A673 (cell line): Measurements from ENCODE around the gene ZFP42. TPM values are rescaled to one million over a fixed set of nuclear protein-coding genes. Genes with fewer than 3 reads are reported as not detected.

ENCODE experiments used
- BruUV-seq: library from RNA; stranded (reverse); fragments of 400-500 nt; replicated peaks from 2 replicates; lab custom pipeline; 2021; lab: Mats Ljungman, UMichigan
- CTCF ChIA-PET: fragments of 300-600 bp; sonication (Branson Sonifier 250); formaldehyde crosslinking; loops from one replicate; lab custom pipeline; 2022; ENCODE audit warnings: antibody characterized with exemption; lab: Charles Lee
- POLR2A ChIA-PET: fragments of 300-600 bp; sonication (Branson Sonifier 250); formaldehyde crosslinking; loops from one replicate; lab custom pipeline; 2022; ENCODE audit warnings: antibody characterized with exemption; ENCODE audit not compliant: low non-redundant PET; lab: Charles Lee
- DNase-seq: peaks from one replicate; pipeline ENCODE4 v3.0.0-alpha.2; 2015; ENCODE audit warnings: low spot score
- H3K27ac ChIP-seq: fragments of 200-600 bp; sonication (generic); 2 replicates; pipeline ENCODE4 v1.5.1; 2016; ENCODE audit warnings: mixed run types, low read depth, mild to moderate bottlenecking, mixed read lengths, antibody characterized with exemption, low read length; ENCODE audit not compliant: poor library complexity, severe bottlenecking
- H3K27me3 ChIP-seq: fragments of 200-600 bp; sonication (generic); replicated peaks from 2 replicates; pipeline ENCODE4 v1.6.1; 2017; ENCODE audit warnings: mixed run types, low read depth, mild to moderate bottlenecking, mixed read lengths, antibody characterized with exemption, low read length; ENCODE audit not compliant: insufficient read depth, poor library complexity
- H3K36me3 ChIP-seq: fragments of 200-600 bp; sonication (generic); 2 replicates; pipeline ENCODE4 v1.6.1; 2016; ENCODE audit warnings: mixed run types, mild to moderate bottlenecking, mixed read lengths, antibody characterized with exemption, low read length; ENCODE audit not compliant: insufficient read depth, poor library complexity, severe bottlenecking
- H3K4me1 ChIP-seq: fragments of 200-600 bp; sonication (generic); 2 replicates; pipeline ENCODE4 v1.6.1; 2017; ENCODE audit warnings: mixed run types, mild to moderate bottlenecking, mixed read lengths, antibody characterized with exemption, low read length; ENCODE audit not compliant: insufficient read depth, poor library complexity, severe bottlenecking
- H3K4me3 ChIP-seq: fragments of 200-600 bp; sonication (generic); 2 replicates; pipeline ENCODE4 v1.5.1; 2016; ENCODE audit warnings: low read depth, mixed run types, mild to moderate bottlenecking, mixed read lengths, low read length; ENCODE audit not compliant: poor library complexity, severe bottlenecking
- H3K9me3 ChIP-seq: fragments of 200-600 bp; sonication (generic); 2 replicates; pipeline ENCODE4 v1.6.1; 2016; ENCODE audit warnings: mixed run types, low read depth, mild to moderate bottlenecking, mixed read lengths, antibody characterized with exemption, low read length; ENCODE audit not compliant: poor library complexity, severe bottlenecking
- EZH2 ChIP-seq: fragments of 200-600 bp; sonication (generic); IDR thresholded peaks from 2 replicates; pipeline ENCODE4 v1.6.1; 2017; ENCODE audit warnings: borderline replicate concordance, low read depth, mild to moderate bottlenecking, mixed read lengths, antibody characterized with exemption, low read length; ENCODE audit not compliant: poor library complexity, severe bottlenecking
- intact Hi-C: fragments of 100-400 bp; cut with micrococcal nuclease; formaldehyde crosslinking; loops from one replicate; pipeline ENCODE4 v1.10.0; 2022; ENCODE audit not compliant: unreplicated experiment
- total RNA-seq: library from RNA; stranded (reverse); gene quantifications from 2 replicates; pipeline ENCODE4 v1.2.3, GENCODE V29; 2021
- TF ChIP-seq, protein P1 (sequence below): fragments of 300-800, 200-600 bp; sonication (generic); conservative IDR thresholded peaks from 2 replicates; pipeline ENCODE4 v1.5.1; 2017; ENCODE audit warnings: low read depth, mild to moderate bottlenecking, antibody characterized with exemption, low read length, moderate library complexity, mixed read lengths

The ZFP42 gene
- total RNA-seq, 1 experiment from 2014 or later = not detected

DNA sequence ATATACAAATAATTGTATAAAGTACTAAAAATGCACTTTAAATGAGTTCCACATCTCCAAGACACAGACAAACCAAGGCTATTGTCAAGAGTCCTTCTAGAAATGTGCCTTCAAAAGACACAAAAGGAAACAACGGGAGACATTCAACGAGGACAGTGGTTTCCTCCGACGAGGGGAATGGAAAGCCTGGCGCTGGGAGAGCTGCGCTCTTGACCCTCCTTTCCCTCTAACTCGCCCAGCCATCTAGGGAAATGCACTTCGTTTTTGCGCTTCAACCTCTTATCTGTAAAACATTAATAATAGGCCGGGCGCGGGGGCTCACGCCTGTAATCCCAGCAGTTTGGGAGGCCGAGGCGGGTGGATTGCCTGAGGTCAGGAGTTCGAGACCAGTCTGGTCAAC lies 37.0 kb downstream of the ZFP42 start:
- ChIA-PET POLR2A (no interaction called here), CTCF (no interaction called here)
- H3K27me3 ChIP-seq = no peaks in the 10 kb centered on the region
- no peaks in the 10 kb centered on the region for H3K9me3 ChIP-seq
- no TSS peak for BruUV-seq
- H3K4me1 ChIP-seq = no peaks in the 10 kb centered on the region
- intact Hi-C loops = no loop called here
- no peak overlapping the region for H3K27ac ChIP-seq
- no peak for DNase-seq
- no peak for TF ChIP-seq EZH2
- TF ChIP-seq, protein P1, sequence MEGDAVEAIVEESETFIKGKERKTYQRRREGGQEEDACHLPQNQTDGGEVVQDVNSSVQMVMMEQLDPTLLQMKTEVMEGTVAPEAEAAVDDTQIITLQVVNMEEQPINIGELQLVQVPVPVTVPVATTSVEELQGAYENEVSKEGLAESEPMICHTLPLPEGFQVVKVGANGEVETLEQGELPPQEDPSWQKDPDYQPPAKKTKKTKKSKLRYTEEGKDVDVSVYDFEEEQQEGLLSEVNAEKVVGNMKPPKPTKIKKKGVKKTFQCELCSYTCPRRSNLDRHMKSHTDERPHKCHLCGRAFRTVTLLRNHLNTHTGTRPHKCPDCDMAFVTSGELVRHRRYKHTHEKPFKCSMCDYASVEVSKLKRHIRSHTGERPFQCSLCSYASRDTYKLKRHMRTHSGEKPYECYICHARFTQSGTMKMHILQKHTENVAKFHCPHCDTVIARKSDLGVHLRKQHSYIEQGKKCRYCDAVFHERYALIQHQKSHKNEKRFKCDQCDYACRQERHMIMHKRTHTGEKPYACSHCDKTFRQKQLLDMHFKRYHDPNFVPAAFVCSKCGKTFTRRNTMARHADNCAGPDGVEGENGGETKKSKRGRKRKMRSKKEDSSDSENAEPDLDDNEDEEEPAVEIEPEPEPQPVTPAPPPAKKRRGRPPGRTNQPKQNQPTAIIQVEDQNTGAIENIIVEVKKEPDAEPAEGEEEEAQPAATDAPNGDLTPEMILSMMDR = no peak
- H3K4me3 ChIP-seq = no peak overlapping the region
- no peaks in the 10 kb centered on the region for H3K36me3 ChIP-seq

DNA sequence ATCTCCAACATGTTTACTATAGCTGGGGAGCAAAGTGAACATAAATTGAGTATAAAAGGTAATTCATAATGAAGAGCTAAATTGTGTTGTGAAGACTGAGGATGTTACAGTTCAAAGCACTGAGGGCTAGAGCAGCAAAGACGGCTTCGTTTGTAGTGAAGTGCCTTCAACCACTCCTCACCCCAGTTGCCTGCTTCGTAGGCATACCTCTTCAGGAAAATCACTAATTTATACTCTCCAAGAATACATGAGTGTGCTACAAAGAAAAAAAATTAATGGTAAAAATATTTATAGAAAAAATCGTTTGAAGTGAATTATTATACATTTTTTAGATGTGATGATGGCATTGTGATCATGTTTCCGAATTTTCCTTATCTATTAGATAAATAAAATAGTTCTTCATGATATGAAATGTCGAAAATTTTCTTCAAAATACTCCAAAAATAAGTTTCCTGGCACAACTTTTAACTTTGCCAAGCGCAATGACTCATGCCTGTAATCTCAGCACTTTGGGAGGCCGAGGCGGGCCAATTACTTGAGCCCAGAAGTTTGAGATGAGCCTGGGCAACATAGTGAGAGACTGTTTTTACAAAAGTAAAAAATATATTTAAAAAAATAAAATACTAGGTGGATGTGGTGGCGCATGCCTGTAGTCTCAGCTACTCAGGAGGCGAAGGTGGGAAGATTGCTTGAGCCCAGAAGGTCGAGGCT lies 41.6 kb downstream of the ZFP42 start:
- BruUV-seq = no TSS peak
- CTCF ChIA-PET = no interaction called here
- no peak for TF ChIP-seq EZH2
- intact Hi-C loops = no loop called here
- POLR2A ChIA-PET = no interaction called here
- DNase-seq = no peak
- Histone ChIP-seq H3K27me3 (no peaks in the 10 kb centered on the region), H3K9me3 (no peaks in the 10 kb centered on the region), H3K4me1 (no peaks in the 10 kb centered on the region), H3K27ac (no peak overlapping the region), H3K4me3 (no peak overlapping the region), H3K36me3 (no peaks in the 10 kb centered on the region)

DNA sequence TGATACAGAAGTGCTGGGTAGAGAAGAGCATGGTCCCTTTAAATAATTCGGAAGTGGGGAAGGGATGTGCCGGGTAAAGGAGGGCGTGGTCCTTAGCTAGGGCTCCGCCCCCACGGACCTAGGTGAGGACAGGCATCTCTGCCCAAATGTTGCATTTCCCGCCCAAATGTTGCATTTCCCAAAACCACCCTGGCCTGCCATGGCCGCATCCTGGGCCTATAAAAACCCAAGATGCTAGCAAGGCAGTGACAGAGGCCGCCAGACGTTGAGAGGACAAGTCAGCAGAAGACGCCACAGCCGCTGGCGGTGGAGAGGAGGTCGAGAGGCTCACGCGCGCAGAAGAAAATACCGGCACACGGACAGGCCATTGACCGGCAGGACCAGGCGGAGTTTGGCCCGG lies 46.1 kb downstream of the ZFP42 start:
- Histone ChIP-seq H3K4me1 (no peaks in the 10 kb centered on the region), H3K4me3 (no peak overlapping the region), H3K9me3 (no peaks in the 10 kb centered on the region), H3K27ac (no peak overlapping the region), H3K36me3 (no peaks in the 10 kb centered on the region), H3K27me3 (no peaks in the 10 kb centered on the region)
- CTCF ChIA-PET = no interaction called here
- no peak for TF ChIP-seq EZH2
- TF ChIP-seq, protein P1 = no peak
- no peak for DNase-seq
- no TSS peak for BruUV-seq
- intact Hi-C loops = no loop called here
- POLR2A ChIA-PET = no interaction called here

DNA sequence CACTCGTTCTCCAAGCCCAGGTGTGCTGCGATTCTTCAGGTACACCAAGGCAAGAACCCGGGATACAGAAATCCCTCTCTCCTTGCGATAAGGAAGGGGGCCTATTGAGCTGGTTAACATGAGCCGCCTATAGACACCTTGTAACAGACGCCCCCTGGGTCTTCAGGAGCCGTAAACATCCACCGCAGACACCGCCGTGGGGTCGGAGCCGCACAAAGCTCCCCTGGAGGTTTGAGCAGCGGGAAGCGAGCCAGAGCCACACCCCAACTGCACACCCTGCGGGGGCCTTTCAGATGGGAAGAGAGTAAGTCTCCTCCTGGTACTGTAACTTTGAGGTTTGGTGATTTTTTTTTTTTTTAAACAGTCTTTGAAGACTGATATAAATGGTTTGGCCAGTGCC lies 46.6 kb downstream of the ZFP42 start:
- Histone ChIP-seq H3K9me3 (no peaks in the 10 kb centered on the region), H3K36me3 (no peaks in the 10 kb centered on the region), H3K4me3 (no peak overlapping the region), H3K27me3 (peaks cover under 1% of the 10 kb centered on the region), H3K4me1 (no peaks in the 10 kb centered on the region), H3K27ac (no peak overlapping the region)
- TF ChIP-seq EZH2 = no peak
- TF ChIP-seq, protein P1 = no peak
- no TSS peak for BruUV-seq
- intact Hi-C loops = no loop called here
- DNase-seq = no peak
- CTCF ChIA-PET = no interaction called here
- POLR2A ChIA-PET = no interaction called here
